Ishikawa (cell line): ENCODE measurements around the gene MAPKBP1.

ENCODE experiments used
- CEBPB ChIP-seq: IDR thresholded peaks from 2 replicates; pipeline ENCODE4 v1.6.1; 2012
- CREB1 ChIP-seq: IDR thresholded peaks from 2 replicates; pipeline ENCODE4 v1.6.1; 2012; ENCODE audit warnings: low read depth
- EGR1 ChIP-seq: IDR thresholded peaks from 2 replicates; pipeline ENCODE4 v1.6.1; 2012
- EP300 ChIP-seq: IDR thresholded peaks from 2 replicates; pipeline ENCODE4 v1.6.1; 2012; ENCODE audit warnings: borderline replicate concordance
- FOXM1 ChIP-seq: IDR thresholded peaks from 2 replicates; pipeline ENCODE4 v1.6.1; 2012; ENCODE audit warnings: low read depth, borderline replicate concordance
- MAX ChIP-seq: IDR thresholded peaks from 2 replicates; pipeline ENCODE4 v1.6.1; 2012
- NFIC ChIP-seq: IDR thresholded peaks from 2 replicates; pipeline ENCODE4 v1.6.1; 2012
- RAD21 ChIP-seq: IDR thresholded peaks from 2 replicates; pipeline ENCODE4 v1.6.1; 2012; ENCODE audit warnings: low read depth
- REST ChIP-seq: IDR thresholded peaks from 2 replicates; pipeline ENCODE4 v1.6.1; 2012; ENCODE audit warnings: low read depth, mild to moderate bottlenecking
- TAF1 ChIP-seq: IDR thresholded peaks from 2 replicates; pipeline ENCODE4 v1.6.1; 2012; ENCODE audit warnings: low read depth, mild to moderate bottlenecking
- TCF12 ChIP-seq: IDR thresholded peaks from 2 replicates; pipeline ENCODE4 v1.6.1; 2012; ENCODE audit warnings: low read depth
- TEAD4 ChIP-seq: IDR thresholded peaks from 2 replicates; pipeline ENCODE4 v1.6.1; 2012
- USF1 ChIP-seq: IDR thresholded peaks from 2 replicates; pipeline ENCODE4 v1.6.1; 2012
- YY1 ChIP-seq: IDR thresholded peaks from 2 replicates; pipeline ENCODE4 v1.6.1; 2012; ENCODE audit warnings: low read depth
- ZBTB7A ChIP-seq: IDR thresholded peaks from 2 replicates; pipeline ENCODE4 v1.6.1; 2012; ENCODE audit warnings: low read depth

The MAPKBP1 gene

GRCh38 chr15:41791547-41791937 is 17.3 kb downstream of the MAPKBP1 start:
- TF ChIP-seq TEAD4: no peak
- TF ChIP-seq FOXM1: no peak

GRCh38 chr15:41792000-41792637 is 17.8 kb downstream of the MAPKBP1 start:
- TF ChIP-seq EGR1: no peak
- no peak for TF ChIP-seq USF1
- no peak for TF ChIP-seq REST
- TF ChIP-seq EP300: no peak
- TF ChIP-seq YY1: no peak
- no peak for TF ChIP-seq CEBPB
- no peak for TF ChIP-seq MAX
- TF ChIP-seq ZBTB7A: no peak
- no peak for TF ChIP-seq TAF1

GRCh38 chr15:41794081-41794480 is 19.8 kb downstream of the MAPKBP1 start:
- TF ChIP-seq NFIC (no peak), YY1 (no peak), RAD21 (no peak), MAX (no peak), CREB1 (no peak), CEBPB (no peak)

- TF ChIP-seq REST: no peak
- no peak for TF ChIP-seq TEAD4
- no peak for TF ChIP-seq MAX
- TF ChIP-seq USF1: no peak
- TF ChIP-seq FOXM1: no peak
- TF ChIP-seq TCF12: no peak
- no peak for TF ChIP-seq CEBPB
- TF ChIP-seq NFIC: no peak
- TF ChIP-seq TAF1: no peak
- no peak for TF ChIP-seq EGR1
- TF ChIP-seq ZBTB7A: no peak
- no peak for TF ChIP-seq YY1
- TF ChIP-seq RAD21: no peak
- TF ChIP-seq CREB1: no peak
- TF ChIP-seq EP300: no peak
These were observed 21.9 kb downstream of the MAPKBP1 start for GRCh38 chr15:41795996-41796856.

GRCh38 chr15:41797201-41797944 is 23.1 kb downstream of the MAPKBP1 start:
- TF ChIP-seq REST (no peak), TAF1 (no peak), USF1 (no peak), TEAD4 (no peak), EP300 (no peak), NFIC (no peak), CREB1 (no peak), TCF12 (no peak), FOXM1 (no peak)
